ENCODE data around the gene ST3GAL5.

DNA sequence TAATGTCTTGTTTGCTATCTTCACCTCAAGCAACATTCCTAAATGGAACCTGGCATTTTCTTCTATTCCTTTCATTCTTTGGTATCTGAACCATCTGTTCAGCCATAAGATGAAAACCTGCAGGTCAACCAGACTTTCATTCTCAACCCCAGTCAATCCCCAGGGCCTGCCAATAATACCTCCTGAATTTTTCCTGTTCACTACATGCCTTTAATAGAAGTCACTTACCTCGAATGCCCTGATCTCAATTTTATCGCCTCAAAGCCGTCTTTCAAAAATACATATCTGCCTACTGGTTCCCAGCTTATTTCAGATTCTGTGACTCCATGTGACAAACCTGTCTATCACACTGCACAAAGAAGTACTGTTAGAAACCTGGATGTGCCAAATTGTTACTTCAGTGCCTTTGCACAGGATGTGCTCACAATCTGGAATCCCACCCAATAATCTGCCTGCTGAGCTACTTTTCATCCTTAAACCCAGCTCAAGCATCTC lies 22.6 kb downstream of the ST3GAL5 start:
- no peak for TF ChIP-seq CTCF (IDR thresholded peaks at IDR 0.05)
- TF ChIP-seq POLR2A (IDR thresholded peaks at IDR 0.05), result no peak
